HG03469 (cell line): Measurements from ENCODE around the gene LDLR.
"Not testable (repeated sequence)": the region's sequence is repeated elsewhere in the genome, so short reads cannot be mapped to it uniquely, and the experiment has no call there.

Experiments used
- ATAC-seq: cut with Tn5 transposase; IDR thresholded peaks from one replicate; pipeline ENCODE4 v1.9.1; 2021; ENCODE audit warnings: mild to moderate bottlenecking, moderate library complexity, moderate number of reproducible peaks; ENCODE audit not compliant: unreplicated experiment

The LDLR gene

DNA sequence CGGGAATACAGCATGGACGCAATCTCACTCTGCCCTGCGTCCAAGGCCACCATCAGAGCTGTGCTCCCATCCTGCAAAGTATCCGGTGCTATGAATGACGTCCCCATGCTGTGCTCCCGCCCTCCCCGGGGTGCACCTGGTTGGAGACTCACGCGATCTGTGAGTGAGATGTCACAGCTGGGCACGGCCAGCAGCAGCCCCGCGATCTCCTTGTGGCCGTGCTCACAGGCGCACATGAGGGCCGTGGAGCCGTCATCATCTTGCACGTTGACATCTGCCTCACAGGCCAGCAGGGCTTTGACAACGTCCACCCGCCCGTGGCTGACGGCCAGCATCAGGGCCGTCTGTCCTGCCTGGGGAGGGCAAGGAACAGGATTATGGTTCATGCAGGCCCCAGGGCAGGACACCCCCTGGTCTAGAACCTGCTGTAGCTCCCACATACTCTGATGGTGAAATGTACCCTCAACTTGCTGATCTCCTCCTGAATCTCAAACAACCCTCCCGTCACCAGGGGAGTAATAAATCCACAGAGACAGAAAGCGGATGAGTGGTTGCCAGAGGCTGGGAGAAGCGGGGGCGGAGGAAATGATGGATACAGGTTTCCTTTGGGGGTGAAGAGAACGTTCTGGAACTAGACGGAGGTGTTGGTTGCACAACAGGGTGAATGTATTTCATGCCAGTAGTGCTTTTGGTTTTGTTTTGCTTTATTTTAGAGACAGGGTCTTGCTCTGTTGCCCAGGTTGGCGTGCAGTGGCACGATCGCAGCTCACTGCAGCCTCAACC lies 80.8 kb downstream of the LDLR start:
- ATAC-seq: no peak

DNA sequence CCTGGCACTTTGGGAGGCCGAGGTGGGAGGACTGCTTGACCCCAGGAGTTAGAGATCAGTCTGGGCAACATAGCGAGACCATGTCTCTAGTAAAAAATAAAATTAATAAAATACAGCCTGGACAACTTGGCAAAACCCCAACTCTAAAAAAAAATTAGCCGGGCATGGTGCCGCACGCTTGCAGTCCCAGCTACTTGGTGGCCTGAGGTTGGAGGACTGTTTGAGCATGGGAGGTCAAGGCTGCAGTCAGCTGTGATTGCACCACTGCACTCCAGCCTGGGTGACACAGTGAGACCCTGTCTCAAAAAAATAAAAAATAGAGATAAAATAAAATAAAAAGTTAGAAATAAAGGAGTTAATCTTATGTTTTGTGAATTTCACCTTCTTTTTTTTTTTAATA lies 81.9 kb downstream of the LDLR start:
- no peak for ATAC-seq

DNA sequence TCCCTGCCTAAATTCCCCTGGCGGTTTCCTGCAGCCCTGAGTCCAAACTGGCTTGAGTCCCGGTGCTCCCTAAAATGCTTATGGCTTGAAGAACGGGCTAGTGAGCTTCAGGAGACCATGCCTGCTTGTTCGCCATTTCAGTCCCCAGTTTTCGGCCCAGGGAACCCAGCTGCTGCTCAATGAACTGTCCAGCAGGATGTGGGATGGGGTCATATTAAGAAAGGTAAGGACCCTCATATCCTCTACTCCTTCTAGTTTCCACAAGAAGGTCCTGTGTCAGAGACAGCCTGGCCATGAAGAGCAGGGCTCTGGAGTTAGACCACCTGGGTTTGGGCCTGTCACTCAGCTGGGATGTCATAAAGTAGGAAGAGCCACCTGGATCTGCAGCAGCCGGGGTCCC lies 83.3 kb downstream of the LDLR start:
- no peak for ATAC-seq

DNA sequence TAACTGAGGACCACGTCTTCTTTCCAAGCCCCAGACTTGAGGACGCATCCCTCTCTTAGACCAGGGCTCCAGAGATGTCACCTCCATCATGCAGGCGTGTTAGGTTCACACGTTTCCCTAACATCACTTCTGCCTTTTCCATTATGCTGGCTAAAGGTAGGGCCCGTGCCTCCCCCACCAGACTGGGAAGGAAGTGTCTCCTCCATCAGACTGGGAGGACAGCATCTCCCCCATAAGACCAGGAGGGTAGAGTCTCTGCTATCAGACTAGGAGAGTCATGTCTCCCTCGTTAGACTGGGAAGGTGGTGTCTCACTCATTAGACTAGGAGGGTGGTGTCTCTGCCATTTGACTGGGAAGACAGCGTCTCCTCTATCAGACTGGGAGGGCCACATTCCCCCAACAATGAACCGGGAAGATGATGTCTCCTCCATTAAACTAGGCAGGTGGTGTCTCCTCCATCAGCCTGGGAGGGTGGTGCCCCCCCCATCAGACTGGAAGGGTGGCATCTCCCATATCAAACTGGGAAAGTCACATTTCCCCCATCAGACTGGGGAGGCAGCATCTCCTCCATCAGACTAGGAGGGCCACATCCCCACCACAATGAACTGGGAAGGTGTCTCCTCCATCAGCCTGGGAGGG lies 84.4 kb downstream of the LDLR start:
- no peak for ATAC-seq

DNA sequence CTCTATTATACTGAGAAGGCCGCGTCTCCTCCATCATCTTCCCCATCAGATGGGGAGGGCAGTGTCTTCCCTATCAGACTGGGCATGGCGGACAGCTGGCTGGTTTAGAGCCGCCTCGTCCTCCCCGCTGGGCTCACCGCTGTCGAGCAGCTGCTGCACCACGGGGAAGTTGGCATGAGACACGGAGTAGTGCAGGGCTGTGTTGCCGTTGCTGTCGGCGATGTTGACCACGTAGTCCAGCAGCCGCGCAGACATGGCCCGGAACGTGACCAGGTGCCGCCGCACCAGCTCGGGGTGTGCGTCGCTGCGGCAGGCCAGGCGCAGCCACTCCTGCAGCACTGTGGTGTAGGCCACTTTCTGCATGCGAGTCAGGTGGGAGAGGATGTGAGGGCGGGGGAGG lies 85.1 kb downstream of the LDLR start:
- ATAC-seq: no peak

DNA sequence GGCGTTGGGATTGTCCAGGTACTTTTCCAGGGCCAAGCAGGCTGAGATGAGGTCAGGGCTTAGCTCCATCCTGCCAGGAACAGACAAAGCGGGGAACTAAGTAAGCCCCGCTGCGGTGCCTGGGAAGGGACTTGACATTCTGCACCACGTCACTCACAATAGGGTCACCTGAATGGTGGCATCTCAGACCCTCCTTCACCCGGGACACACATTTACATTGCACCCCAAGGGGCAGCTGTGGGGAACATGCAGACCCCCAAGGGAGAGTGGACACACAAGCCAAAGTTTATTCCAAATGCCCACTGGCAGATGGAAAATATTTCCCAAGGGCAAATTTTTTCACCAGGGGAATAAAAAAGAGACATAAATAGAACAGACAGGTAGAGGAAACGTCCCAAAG lies 86.7 kb downstream of the LDLR start:
- no peak for ATAC-seq

DNA sequence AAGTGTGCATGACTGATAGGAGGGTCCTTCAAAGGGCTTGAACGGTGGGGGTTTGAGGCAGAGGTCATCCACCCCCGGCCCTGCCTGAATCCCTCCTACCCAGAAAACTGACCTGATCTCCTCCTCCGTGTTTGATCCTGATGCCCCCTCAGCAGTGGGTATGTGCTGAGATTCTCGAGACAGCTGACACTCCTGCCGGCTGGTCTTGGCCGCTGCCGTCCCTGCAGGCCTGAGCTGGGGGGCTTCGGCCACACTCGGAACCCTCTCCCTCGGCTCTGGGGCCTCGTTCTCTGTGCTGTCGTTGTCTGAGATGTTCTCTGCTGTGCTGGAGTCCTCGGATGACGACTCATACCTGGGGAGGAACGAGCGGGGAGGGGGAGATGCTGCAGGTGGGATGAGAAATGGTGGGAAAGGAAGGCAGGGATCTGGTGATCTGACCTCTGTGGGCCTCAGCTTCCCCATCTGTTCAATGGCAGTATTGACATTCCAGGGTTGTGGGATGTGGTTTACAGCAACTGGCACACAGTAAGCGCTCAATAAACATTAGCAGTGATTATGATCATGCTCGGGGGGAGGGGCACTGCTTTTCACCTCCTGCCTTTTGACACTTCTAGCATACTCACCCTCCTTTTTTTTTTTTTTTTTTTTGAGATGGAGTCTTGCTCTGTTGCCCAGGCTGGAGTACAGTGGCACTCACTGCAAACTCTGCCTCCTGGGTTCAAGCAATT lies 87.4 kb downstream of the LDLR start:
- no peak for ATAC-seq

DNA sequence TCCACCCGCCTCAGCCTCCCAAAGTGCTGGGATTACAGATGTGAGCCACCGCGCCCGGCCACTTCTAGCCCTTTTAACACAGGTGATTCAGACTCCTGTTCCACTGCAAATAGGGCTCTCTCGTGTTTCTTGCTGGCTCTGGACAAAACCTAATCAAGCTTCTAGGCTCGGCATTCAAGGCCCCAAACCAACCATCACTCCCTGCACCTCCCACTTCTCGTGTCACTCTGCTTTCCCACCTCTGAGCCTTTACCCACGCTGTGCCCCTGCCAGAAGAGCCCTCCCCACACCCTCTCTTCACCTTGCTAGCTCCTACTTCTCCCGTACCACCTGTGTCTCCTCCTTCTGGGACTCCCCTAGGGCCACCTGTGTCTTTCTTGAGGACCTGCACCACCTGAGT lies 88.3 kb downstream of the LDLR start:
- no peak for ATAC-seq

DNA sequence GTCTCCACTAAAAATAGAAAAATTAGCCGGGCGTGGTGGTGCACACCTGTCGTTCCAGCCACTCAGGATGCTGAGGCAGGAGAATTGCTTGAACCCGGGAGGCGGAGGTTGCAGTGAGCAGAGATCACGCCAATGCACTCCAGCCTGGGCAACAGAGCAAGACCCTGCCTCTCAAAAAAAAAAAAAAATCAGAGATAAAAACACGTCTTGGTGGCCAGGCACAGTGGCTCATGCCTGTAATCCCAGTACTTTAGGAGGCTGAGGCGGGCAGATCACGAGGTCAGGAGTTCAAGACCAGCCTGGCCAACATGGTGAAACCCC lies 89.8 kb downstream of the LDLR start:
- ATAC-seq: not testable (repeated sequence)

DNA sequence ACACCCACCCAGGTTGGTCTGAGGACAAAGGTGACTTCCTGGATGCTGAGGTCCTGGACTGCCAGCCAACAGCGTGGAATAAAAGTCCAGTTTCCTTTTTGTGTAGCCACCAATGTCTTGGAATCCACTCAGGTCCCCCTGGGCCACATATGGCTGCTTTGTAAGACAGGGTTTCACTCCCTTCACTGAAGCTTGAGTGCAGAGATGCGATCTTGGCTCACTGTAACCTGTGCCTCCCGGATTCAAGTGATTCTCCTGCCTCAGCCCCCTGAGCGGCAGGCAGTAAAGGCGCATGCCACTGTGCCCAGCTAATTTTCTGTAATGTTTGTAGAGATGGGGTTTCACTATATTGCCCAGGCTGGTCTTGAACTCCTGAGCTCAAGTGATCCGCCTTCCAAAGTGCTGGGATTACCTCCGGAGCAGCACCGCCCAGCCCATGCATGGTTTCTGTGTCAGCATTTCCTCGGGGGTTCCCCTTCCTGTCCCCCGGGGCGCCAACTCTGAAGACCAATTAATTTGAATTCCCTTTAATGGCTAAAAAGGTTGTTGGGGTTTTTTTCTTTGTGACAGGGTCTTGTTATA lies 90.5 kb downstream of the LDLR start:
- ATAC-seq: no peak

DNA sequence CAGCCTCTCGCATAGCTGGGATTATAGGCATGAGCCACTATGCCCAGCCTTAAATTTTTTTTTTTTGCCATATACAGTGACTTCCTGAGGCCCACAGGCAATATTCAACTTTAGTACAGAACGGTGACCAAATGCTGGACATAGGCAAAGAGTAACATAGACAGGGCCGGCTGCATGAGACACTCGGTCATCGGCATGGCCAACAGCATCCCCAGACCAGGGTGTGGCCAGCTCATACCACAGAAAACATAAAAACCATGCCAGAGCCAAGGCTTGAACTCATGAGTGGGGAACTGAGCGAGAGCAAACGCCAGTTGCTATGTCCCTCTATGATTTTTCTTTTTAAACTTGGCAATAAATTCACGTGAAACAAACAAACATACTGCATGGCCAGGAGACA lies 91.1 kb downstream of the LDLR start:
- ATAC-seq: no peak

DNA sequence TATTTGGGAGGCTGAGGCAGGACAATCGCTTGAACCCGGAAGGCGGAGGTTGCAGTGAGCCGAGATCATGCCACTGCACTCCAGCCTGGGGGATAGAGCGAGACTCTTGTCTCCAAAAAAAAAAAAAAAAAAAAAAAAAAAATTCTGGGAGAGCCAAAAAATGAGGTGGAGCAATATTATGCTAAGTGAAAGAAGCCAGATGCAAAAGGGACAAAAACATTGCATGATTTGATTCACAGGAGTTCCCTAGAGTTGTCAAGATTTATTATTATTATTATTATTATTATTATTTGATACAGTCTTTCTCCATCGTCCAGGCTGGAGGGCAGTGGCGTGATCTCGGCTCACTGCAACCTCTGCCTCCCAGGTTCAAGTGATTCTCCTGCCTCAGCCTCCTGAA lies 91.7 kb downstream of the LDLR start:
- not testable (repeated sequence) for ATAC-seq

DNA sequence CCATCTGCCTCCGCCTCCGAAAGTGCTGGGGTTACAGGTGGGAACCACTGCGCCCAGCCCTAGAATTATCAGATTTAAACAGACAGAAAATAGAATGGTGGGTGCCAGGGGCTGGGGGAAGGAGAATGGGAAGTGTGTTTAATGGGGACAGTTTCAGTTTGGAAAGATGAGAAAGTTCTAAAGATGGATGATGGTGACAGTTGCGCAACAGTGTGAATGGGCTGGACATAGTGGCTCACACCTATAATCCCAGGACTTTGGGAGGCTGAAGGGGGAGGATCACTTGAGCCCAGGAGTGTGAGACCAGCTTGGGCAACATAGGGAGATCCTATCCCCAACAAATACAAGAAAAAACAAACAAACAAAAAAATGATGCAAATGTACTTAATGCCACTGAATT lies 92.2 kb downstream of the LDLR start:
- ATAC-seq: no peak
